ENCODE measurements around the gene USP7.
A peak's percentile ranks its signal among the peaks of the same experiment; 100 is the strongest.

USP7 gene

DNA sequence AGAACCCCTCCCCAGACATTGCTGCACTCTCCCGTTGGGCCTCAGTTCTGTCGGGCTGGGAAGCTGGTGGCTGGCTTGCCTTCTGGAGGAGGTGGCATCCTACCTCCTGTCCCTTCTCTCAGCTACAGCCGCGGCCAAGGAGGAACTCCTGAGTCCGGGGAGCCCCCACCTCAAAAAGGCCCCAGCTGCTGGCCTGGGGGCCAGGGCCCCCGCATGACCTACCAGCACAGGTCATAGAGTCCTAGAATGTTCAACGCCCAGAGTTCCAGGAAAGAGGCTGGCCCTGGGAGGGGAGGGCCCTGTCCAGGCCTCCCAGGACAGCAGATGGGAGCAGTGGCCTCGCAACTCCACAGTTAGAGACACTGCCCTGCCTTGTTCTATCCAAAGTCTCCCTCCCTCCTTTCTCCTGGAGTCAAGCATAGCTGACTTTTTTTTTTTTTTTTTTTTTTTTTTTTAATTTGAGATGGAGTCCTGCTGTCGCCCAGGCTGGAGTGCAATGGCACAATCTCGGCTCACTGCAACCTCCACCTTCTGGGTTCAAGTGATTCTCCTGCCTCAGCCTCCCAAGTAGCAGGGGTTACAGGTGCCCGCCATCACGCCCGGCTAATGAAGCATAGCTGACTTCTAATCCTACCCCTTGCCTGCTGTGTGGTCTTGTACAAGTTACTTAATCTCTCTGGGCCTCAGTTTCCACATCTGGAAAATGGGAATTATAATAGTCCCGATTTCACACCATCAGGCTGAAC lies 102.0 kb downstream of the USP7 start:
- no peak for DNase-seq (ENCODE audit: low read depth)

DNA sequence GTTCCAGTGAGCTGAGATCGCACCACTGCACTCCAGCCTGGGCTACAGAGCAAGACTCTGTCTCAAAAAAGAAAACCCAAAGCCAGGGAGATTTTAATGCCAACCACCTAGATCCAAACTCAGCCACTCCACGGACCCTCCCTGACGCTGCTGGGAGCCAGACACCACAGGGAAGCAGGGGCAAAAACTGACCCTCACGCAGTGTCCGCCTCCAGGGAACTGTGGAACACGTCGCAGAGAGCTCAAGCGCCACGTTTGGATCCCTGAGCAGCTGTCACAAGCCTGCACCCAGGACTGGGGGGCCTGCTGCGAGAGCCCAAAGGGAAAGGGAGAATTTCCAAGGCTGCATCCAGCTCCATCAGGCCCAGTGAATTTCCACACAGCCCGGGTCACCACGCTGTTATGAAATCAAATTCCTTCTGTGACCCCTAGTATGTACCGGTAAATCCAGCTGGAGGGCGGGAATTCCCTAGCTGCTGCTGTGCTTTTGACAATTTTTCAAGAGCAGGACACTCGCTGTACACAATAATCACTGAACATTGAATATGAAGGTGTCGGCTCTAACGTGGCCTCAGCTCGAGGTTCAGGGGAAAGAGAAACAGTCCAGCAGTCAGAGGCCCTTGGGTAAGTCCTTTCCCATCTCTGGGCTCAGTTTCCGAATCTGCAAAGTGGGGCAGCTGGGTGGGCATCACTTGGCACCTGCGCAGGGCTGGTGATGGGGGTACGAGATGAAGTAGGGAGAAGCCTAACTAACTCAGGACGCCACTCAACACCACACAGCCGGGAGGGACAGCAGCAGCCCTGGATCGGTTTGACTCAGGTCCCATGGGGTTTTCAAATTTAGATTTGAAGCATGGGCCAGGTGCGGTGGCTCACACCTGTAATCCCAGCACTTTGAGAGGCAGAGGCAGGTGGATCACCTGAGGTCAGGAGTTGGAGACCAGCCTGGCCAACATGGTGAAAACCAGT lies 103.5 kb downstream of the USP7 start:
- no peak for DNase-seq (ENCODE audit: low read depth)

DNA sequence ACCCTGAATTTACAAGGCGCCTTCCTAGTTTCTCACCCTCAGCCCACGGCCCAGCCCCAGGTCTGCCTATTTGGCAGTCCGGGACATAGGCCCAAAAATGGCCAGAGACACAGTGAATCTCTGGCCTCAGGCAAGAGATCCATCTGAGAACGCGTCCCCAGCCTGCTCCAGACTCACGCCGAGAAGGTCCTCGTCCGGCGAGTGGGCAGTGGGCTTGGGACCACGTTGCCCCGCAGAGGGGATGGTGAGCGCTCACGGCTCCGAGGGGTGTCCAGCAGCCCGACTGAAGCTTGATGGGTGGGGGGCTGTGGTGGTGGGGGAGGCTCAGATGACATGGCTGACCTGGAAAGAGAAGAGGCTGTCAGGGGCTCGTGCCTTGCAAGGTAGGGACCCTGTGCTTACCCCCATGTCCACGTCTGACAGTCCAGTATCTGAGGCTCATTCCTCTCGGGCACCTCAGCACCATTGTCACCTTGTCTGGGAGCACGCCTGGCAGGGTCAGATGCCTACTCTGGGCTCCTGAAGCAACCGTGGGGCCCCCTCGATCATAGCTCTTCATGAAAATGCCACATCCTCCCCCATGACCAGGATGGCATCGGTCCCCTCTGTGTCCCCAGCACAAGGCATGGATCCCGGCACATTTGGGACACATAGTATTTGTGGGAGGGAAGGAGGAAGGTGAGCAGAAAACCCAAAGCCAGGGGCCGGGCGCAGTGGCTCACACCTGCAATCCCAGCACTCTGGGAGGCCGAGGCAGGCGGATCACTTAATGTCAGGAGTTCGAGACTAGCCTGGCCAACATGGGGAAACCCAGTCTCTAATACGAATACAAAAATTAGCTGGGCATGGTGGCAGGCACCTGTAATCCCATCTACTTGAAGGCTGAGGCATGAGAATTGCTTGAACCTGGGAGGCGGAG lies 104.5 kb downstream of the USP7 start:
- DNase-seq (ENCODE audit: low read depth), result no peak

DNA sequence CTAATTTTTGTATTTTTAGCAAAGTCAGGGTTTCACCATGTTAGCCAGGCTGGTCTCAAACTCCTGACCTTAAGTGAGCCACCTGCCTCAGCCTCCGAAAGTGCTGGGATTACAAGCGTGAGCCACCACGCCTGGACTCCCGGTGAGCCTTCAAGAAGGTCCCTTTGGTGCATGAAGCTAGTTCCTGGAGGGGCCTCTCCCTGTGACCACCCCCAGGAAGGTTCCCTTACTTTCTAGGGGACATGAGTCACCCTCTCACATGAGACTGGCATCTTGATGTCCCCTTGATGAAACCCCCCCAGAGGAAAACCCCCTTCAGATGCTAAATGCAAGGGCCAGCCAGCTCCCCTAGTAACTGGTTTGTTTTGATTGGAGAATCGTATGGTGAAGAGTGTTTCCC lies 107.7 kb downstream of the USP7 start:
- no peak for DNase-seq (ENCODE audit: low read depth)

DNA sequence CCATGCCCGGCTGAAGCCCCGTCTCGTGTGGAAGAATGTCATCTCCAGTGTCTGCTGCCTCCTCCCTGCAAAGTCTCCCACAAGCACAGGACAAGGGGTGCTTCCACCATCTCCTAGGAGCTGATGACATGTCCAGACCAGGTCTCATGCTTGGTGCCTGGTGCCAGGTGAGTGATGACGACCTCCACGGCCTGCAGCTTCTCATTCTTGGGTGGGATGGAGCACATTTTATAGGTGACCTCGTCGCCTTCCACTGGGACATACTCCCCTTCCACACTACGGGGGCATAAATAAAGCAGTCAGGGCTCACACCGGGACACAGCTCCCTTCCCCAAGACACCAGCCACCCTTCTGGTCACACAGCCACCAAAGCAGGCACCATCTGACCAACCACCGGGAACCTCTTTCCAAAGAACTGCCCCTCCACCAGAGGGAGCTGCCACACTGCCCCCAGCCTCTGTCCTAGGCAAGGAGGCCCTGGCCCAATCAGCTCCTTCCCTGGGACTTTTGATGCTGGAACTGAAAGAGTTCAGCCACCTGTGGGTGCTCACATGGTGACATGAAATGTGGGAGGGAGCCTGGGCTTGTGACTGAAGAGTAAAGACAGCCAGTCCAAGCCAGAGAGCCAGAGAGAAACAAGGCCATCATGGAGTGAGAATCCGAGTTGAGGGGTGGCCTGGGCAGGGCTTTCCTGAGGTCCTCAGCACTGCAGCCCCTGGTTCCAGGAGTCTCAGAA lies 108.5 kb downstream of the USP7 start:
- no peak for DNase-seq (ENCODE audit: low read depth)

DNA sequence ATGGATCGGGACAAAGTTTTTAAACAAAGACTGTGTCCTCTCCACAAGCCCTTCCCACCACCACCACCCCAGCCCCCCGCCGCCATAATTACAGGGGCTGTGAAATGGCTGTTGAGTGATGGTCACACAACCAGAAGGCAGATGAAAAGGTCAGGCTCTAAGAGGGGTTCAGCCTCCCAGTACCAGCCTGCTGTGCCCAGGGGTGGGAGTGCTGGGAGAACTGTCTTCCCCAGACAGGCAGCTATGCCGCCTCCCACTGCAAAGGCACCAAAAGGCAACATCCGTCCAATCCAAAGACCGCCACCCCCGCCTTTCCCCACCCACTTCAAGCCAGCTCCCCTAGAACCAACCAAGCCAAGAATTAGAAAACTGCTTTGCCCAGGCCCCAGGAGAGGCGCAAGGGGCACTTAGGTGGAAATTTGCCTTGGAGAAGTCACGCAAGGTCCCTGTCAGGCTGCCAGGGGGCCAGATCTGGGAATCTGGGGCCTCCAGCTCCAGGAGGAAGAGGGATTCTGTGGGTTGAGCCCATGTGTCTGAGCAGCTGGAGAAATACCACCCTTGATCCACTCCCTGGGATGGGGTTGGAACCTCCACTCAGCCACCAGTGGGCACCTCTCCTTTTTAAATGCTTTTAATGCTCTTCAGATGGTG lies 109.3 kb downstream of the USP7 start:
- no peak for DNase-seq (ENCODE audit: low read depth)

DNA sequence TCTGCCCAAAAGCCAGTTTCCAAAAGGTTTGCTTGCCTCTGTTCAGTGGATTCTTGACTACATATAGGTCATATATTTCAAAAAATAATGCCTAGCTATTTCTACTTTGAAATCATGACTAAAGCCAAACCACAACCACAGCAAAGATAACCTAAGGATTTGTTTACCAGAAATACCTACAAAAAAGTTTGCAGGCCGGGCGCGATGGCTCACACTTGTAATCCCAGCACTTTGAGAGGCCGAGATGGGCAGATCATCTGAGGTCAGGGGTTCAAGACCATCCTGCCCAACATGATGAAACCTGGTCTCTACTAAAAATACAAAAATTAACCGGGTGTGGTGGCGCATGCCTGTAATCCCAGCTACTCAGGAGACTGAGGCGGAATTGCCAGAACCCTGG lies 110.1 kb downstream of the USP7 start:
- no peak for DNase-seq (ENCODE audit: low read depth)

DNA sequence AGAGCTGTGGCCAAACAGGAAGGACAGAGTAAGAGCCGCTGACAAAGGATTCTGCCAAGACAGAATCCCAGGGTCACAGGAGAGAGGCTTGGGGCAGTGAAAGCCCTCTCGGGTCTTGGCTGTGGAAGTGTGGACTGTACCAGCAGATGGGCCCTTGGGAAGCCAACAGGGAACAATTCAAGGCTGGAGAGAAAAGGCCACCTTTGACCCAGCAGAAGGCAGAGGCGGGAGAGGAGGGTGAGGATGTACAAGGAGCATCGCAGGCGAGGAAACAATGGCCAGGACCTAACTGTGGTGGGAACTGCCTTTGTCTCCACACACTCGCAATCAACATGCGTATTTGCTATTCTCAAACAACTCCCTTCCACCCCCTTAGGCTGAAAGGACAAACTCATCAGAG lies 110.6 kb downstream of the USP7 start:
- no peak for DNase-seq (ENCODE audit: low read depth)

DNA sequence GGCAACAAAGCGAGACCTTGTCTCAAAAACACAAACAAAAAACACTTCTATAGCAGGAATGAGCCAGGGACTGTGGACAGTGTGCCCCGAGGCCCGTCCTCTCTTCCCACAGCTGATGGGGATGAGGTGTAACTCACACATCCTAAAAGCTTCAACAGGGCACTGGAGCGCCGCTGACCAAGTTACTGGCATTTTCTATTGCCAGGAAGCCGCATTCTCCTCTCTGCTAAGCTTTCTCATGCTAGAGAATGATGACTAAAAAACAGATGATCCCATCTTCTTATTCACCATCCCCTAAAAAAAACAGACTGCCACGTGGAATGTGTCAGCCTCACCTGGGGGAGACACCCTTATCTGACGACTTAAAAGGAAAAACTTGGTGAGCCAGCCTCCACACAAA lies 111.2 kb downstream of the USP7 start:
- no peak for DNase-seq (ENCODE audit: low read depth)

DNA sequence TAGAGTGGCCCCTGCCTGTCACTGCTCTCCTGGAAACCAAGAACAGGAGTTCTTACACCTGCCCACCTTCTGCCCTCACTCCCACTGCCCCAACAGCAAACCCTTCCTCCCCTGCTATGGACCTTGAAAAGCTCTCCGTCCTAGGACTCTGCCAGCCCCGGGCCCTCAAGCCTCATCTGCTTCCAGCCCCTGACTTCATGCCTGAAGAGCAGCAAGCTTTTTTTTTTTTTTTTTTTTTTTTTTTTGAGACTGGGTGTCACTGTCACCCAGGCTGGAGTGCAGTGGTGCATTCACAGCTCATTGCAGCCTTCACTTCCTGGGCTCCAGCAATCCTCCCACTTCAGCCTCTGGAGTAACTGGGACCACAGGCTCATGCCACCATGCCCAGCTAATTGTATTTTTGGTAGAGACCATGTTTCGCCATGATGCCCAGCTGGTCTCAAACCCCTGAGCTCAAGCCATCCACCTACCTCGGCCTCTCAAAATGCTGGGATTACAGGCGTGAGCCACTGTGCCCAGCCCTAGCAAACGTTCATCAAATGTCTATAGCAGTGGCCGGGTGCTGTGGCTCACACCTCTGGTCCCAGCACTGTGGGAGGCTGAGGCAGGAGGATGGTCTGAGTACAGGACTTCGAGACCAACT lies 111.8 kb downstream of the USP7 start:
- DNase-seq (ENCODE audit: low read depth), result no peak

DNA sequence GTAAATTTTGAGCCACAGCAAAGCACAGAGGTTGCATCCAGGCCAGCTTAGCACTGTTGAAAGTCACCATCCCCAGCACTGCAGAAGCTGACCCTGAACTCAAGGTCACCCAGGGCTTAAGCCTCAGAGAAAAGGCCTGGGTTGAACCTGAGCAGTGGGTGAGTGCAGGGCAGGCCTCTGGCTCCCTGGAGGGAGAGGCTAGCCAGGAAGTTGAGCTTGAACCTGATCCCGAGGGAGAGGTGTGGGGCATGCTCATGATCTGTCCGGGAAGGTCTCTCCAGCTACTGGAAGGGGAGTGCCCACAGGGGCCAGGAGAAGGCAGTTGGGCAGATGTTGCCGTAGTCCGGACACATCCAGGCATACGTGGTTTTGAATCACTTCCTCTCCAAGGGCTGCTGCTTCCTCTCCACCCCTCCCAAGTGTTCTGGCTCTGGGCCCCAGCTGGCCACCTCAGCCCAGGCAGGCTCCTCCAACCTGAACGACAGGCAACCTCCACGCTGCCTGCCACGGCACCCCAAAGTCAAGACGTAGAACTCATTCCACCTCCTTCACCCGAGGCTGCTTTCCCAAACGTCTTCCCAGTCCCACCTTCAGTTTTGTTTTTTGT lies 113.3 kb downstream of the USP7 start:
- DNase-seq (ENCODE audit: low read depth), result peak; percentile 75

DNA sequence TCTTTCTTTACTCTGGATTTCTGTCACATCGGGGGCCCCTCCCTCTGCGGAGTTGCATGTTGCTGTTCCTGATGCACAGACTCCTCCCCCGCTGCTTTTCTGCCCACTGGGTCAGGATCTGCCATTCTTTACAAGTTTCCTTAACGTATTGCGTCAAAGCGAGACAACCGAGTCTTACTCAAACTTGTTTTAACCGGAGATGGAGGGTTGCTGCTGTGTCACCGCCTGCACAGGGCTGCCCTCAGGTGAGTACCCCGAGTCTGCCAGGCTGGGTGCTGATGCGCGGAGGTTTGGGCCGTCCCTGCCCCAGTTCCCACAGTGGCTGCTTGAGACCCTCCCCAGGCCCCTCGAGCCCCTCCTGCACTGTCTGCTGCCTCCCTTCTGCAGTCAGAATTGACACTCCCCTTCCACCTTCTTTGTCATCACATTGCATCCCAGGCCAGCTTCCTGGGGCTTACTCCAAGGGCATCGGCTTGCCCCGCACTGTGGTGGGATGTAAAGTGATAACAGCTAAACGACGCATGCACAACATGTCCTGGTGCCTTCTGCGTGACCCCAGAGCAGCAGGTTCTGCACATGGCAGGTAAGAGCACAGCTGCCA lies 114.2 kb downstream of the USP7 start:
- no peak for DNase-seq (ENCODE audit: low read depth)

DNA sequence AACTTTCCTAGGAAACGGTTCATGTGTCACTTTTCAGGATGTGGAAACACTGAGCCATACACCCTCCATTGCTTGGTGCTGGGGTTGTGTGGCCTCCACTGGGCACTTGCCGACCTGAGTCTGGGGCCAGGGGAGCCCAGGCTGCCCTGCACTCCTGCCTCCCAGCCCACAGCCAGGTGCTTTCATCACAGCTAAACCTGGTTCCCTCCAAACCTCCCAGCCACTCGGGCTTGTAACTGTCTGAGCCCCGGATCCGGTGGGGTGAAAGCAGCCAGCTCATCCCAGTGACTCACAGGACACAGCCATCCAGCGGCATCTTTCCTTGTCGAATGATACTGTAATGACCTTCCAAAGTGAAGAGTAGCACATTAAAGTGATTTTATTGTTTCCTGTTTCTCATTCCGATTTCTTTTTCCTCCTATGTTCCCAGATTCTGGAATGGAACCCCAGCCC lies 114.7 kb downstream of the USP7 start:
- DNase-seq (ENCODE audit: low read depth), result peak; percentile 52

DNA sequence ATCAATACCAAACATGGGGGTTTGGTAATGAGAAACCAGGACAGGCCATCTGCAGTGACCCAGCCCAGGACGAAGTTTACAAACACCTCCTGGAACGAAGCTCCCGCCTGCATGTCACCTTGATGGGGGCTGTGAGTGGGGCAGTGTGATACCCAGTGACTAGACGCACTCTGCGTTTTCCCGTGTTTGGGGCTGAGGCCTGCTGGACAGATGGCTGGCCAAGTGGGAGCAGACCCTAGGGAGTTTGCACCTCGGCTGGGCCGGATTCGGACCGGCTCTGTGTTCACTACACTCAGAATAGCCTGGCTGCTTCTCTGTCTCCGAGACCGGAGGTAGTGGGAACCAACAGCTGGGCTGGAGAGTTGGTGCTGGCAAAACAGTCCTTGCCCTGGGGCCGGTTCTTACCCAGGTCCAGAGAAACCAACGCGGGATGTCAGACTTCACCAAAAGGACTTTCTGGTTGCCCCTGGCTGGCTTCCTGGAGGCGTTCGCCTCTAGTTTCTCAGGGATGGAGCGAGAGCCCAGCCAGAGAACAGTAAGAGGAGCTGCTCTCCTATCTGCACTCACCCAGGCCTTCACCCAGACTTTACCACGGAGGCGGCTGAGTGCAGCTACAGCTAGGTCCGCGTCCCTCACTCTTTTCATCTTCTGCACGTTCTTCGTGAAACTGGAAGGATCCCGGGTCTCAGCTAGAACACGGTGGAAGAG lies 115.3 kb downstream of the USP7 start:
- no peak for DNase-seq (ENCODE audit: low read depth)

DNA sequence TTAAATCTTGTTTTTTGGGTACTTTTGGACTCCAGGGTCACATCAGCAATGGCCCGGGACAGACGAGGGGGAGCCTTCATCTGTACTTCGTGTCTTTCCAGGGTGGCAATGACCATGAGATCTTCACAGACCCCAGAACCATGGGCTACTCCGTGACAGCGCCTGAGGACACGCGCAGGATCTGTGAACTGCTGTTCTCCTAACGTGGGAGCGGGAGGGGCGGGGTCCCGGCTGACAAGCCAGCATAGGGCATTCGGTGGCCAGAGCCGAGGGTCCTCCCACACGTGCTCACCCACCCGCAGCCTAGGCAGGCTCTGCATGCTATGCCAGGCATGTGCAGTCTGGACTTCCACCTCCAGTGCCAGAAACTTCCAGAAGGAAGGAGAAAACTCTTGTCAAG lies 116.1 kb downstream of the USP7 start:
- no peak for DNase-seq (ENCODE audit: low read depth)

DNA sequence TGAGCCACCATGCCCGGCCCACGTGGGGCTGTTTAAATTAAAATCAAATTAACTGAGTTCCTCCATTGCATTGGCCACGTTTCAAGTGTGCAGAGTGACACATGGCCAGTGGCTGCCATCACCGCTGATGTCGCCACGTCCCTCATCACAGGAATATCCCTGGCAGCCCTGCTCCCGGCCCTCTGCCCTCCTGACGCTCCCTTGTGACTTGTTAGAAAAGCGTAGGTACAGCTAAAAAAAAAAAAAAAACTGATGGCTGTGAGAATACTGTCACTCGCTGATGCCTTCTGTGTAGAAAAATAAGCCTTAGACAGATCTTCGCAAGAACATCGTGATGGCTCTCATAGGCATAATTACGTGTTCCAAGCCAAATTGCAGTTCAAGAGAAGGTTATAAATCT lies 116.6 kb downstream of the USP7 start:
- DNase-seq (ENCODE audit: low read depth), result no peak

DNA sequence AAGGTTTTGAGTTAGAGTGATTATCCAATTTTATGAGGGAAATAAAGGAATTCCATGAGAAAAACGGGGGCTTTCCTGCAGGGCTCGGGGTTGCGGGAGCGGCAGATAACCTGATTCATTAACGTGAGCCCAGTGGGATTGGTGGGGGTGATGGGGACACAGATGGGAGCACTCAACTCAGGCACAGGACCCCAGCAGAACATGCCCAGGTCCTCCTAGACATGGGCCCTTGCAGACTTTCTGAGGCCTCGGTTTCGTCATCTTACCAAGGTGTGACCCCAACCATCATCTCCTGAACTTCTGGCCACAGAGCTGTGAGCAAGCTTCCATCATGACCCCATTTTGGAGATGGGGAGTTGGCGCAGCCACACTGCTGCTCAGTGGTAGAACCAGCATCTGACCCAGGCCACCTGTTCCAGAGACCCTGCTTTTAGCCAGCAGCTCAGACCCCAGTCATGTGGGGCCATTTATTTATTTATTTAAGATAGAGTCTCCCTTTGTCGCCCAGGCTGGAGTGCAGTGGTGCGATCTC lies 117.2 kb downstream of the USP7 start:
- DNase-seq (ENCODE audit: low read depth), result no peak

DNA sequence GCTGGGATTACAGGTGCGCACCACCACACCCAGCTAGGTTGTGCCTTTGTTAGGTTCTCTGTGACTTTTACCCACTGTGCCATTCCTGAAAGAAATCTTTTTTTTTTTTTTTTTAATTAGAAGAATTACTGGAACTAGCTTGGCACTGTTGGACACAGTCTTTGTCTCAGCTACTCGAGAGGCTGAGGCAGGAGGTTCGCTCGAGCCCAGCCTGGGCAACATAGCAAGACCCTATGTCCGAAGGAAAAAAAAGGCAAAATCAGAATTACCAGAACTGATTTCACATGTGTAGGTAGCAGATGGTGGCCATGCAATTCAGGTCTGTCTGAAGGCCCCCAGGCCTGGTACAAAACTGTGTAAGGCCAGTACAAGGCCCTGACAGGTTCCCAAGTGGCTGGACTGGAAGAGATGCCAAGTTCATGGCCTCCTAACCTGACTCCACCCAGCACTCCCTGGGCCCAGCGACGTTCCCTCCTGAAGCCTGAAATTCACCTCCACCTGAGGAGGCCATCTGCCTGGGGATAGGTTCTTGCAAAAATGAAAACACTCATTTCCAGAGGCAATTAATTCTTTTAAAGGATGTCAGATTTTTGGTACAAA lies 117.9 kb downstream of the USP7 start:
- DNase-seq (ENCODE audit: low read depth), result no peak

All from stromal cell of bone marrow (primary cell).